GM18909 (cell line): ENCODE results near the gene CREBL2.

Experiments
- ATAC-seq: cut with Tn5 transposase; IDR thresholded peaks from one replicate; pipeline ENCODE4 v1.9.1; 2021; ENCODE audit warnings: mild to moderate bottlenecking; ENCODE audit not compliant: unreplicated experiment, poor library complexity

Gene CREBL2

GRCh38 chr12:12668005-12668404 lies 56.3 kb downstream of the CREBL2 start:
- no peak for ATAC-seq

- no peak for ATAC-seq
Measured at GRCh38 chr12:12669020-12669419, 57.3 kb downstream of the CREBL2 start.

GRCh38 chr12:12671850-12672660 lies 60.4 kb downstream of the CREBL2 start:
- ATAC-seq, result no peak

- peak; percentile 71 for ATAC-seq
Measured at GRCh38 chr12:12673296-12673695, 61.6 kb downstream of the CREBL2 start.

- ATAC-seq, result no peak
Measured at GRCh38 chr12:12676605-12677004, 64.9 kb downstream of the CREBL2 start.

GRCh38 chr12:12681061-12681765 lies 69.5 kb downstream of the CREBL2 start:
- ATAC-seq, result no peak

- no peak for ATAC-seq
Measured at GRCh38 chr12:12682284-12682683, 70.6 kb downstream of the CREBL2 start.

- ATAC-seq, result no peak
Measured at GRCh38 chr12:12683136-12683697, 71.5 kb downstream of the CREBL2 start.

- no peak for ATAC-seq
Measured at GRCh38 chr12:12683725-12684124, 72.0 kb downstream of the CREBL2 start.

- ATAC-seq, result no peak
Measured at GRCh38 chr12:12684375-12685106, 72.9 kb downstream of the CREBL2 start.

- no peak for ATAC-seq
Measured at GRCh38 chr12:12685305-12685704, 73.6 kb downstream of the CREBL2 start.

GRCh38 chr12:12686472-12686871 lies 74.8 kb downstream of the CREBL2 start:
- no peak for ATAC-seq

- ATAC-seq, result no peak
Measured at GRCh38 chr12:12686925-12687324, 75.2 kb downstream of the CREBL2 start.

- no peak for ATAC-seq
Measured at GRCh38 chr12:12689647-12690300, 78.1 kb downstream of the CREBL2 start.

- no peak for ATAC-seq
Measured at GRCh38 chr12:12691549-12691948, 79.9 kb downstream of the CREBL2 start.

GRCh38 chr12:12693111-12693671 lies 81.5 kb downstream of the CREBL2 start:
- no peak for ATAC-seq
